ENCODE measurements around the gene RBBP6. TPM values are rescaled to one million over a fixed set of nuclear protein-coding genes. Genes with fewer than 3 reads are reported as not detected.

The RBBP6 gene
- total and polyA plus RNA-seq, 2 donors (not counting 3 experiments of a cell fraction or from before 2014, with no cell fraction given): 16.8 to 52.1 TPM

DNA sequence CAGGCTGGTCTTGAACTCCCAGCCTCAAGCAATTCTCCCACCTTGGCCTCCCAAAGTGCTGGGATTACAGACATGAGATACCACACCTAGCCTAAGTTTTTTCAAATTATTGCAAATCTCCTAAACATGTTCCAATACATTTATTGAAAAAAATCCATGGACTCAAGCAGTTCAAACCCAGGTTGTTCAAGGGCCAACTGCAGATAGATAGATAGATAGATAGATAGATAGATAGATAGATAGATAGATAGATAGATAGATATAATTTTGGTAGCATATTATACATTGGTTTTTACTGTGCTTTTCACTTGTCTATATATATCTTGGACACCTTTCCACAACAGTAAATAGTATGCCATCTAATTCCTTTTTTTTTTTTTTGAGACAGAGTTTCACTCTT, 20.9 kb upstream of the RBBP6 start:
- Histone ChIP-seq H3K9me1 (replicated peaks; ENCODE audit: control insufficient read depth, extremely low read depth, insufficient read depth, low read length) (no peaks in the 10 kb centered on the region), H3K4me1 (ENCODE audit: control insufficient read depth, extremely low read depth, insufficient read depth, low read length) (no peaks in the 10 kb centered on the region), H3K9ac (replicated peaks; ENCODE audit: extremely low read depth, insufficient read depth, low read length) (no peak overlapping the region), H3K4me3 (replicated peaks in 1 of 3; ENCODE audit: insufficient read depth in 1 of 3, low read depth in 1 of 3, low read length in 3 of 3) (no peak overlapping the region), H3K9me3 (replicated peaks; ENCODE audit: control insufficient read depth, insufficient read depth, low read length) (no peaks in the 10 kb centered on the region), H3K79me2 (ENCODE audit: control insufficient read depth, insufficient read depth, low read length) (no peaks in the 10 kb centered on the region), H3K36me3 (ENCODE audit: control insufficient read depth in 2 of 2, extremely low read depth in 1 of 2, insufficient read depth in 2 of 2, low read length in 2 of 2) (no peaks in the 10 kb centered on the region), H3K4me2 (ENCODE audit: insufficient read depth, low read length) (no peak overlapping the region), H3K27me3 (ENCODE audit: control insufficient read depth in 2 of 2, insufficient read depth in 2 of 2, low read length in 2 of 2) (no peaks in the 10 kb centered on the region), H3K27ac (ENCODE audit: insufficient read depth, low read depth, low read length) (no peak overlapping the region), H2AFZ (ENCODE audit: low read depth, low read length) (no peak overlapping the region), H4K20me1 (replicated peaks; ENCODE audit: control insufficient read depth, extremely low read depth, insufficient read depth, low read length) (no peaks in the 10 kb centered on the region)
- intact Hi-C loops (cut with micrococcal nuclease) (loop anchor here (5.0 kb wide), 1 partner anchor 284 kb away; no protein-coding TSS in a partner anchor), dilution Hi-C loops (cut with MboI; ENCODE audit: extremely low pct_ligation_motif_present, low sequenced_read_pairs) (no loop called here)
- TF ChIP-seq MYC (IDR thresholded peaks at IDR 0.05; ENCODE audit: low read depth, low read length): no peak
- no peak for TF ChIP-seq POLR2A (IDR thresholded peaks at IDR 0.05; ENCODE audit: low read depth, low read length)
- no peak for TF ChIP-seq CTCF (IDR thresholded peaks at IDR 0.05; ENCODE audit: extremely low read depth in 1 of 2, insufficient read depth in 1 of 2, low read depth in 1 of 2, low read length in 2 of 2)
- BruUV-seq (replicated peaks): no TSS peak
- FAIRE-seq (no peak), DNase-seq (ENCODE audit: low read depth, low spot score) (no peak)
- ChIA-PET POLR2A (no interaction called here), CTCF (interaction anchor here (0.9 to 5.3 kb wide), 2 partner anchors 12 to 15 kb away, joined by 3 to 70 read pairs; no protein-coding TSS in a partner anchor)

GRCh38 chr16:24520983-24521382, 18.4 kb upstream of the RBBP6 start:
- no peak overlapping the region for H2AFZ ChIP-seq (ENCODE audit: low read depth, low read length)
- H3K9ac ChIP-seq (replicated peaks; ENCODE audit: extremely low read depth, insufficient read depth, low read length): no peak overlapping the region
- no peaks in the 10 kb centered on the region for H3K9me3 ChIP-seq (replicated peaks; ENCODE audit: control insufficient read depth, insufficient read depth, low read length)
- no peak overlapping the region for H3K4me3 ChIP-seq (replicated peaks in 1 of 3; ENCODE audit: insufficient read depth in 1 of 3, low read depth in 1 of 3, low read length in 3 of 3)
- dilution Hi-C loops (cut with MboI; ENCODE audit: extremely low pct_ligation_motif_present, low sequenced_read_pairs) (no loop called here), intact Hi-C loops (cut with micrococcal nuclease) (no loop called here)
- H3K27ac ChIP-seq (ENCODE audit: insufficient read depth, low read depth, low read length): no peak overlapping the region
- no peaks in the 10 kb centered on the region for H3K4me1 ChIP-seq (ENCODE audit: control insufficient read depth, extremely low read depth, insufficient read depth, low read length)
- FAIRE-seq (no peak), DNase-seq (ENCODE audit: low read depth, low spot score) (no peak)
- ChIA-PET POLR2A (no interaction called here), CTCF (no interaction called here)
- BruUV-seq (replicated peaks): no TSS peak
- no peaks in the 10 kb centered on the region for H4K20me1 ChIP-seq (replicated peaks; ENCODE audit: control insufficient read depth, extremely low read depth, insufficient read depth, low read length)
- no peaks in the 10 kb centered on the region for H3K36me3 ChIP-seq (ENCODE audit: control insufficient read depth in 2 of 2, extremely low read depth in 1 of 2, insufficient read depth in 2 of 2, low read length in 2 of 2)
- TF ChIP-seq GATA2 (IDR thresholded peaks at IDR 0.05; ENCODE audit: insufficient read depth, insufficient read length, low read depth, low read length): no peak
- no peak for TF ChIP-seq POLR2AphosphoS5 (IDR thresholded peaks at IDR 0.05; ENCODE audit: insufficient read depth, low read depth, low read length)
- no peak for TF ChIP-seq EZH2 (IDR thresholded peaks at IDR 0.05; ENCODE audit: borderline replicate concordance, low read depth, low read length, severe bottlenecking)
- no peak for TF ChIP-seq JUN (IDR thresholded peaks at IDR 0.05; ENCODE audit: borderline replicate concordance, insufficient read depth, insufficient read length, low read depth)
- TF ChIP-seq, protein P1, sequence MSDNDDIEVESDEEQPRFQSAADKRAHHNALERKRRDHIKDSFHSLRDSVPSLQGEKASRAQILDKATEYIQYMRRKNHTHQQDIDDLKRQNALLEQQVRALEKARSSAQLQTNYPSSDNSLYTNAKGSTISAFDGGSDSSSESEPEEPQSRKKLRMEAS (IDR thresholded peaks at IDR 0.05; ENCODE audit: insufficient read depth, insufficient read length): no peak
- no peak for TF ChIP-seq MYC (IDR thresholded peaks at IDR 0.05; ENCODE audit: low read depth, low read length)
- TF ChIP-seq CTCF (IDR thresholded peaks at IDR 0.05; ENCODE audit: extremely low read depth in 1 of 2, insufficient read depth in 1 of 2, low read depth in 1 of 2, low read length in 2 of 2): no peak
- TF ChIP-seq POLR2A (IDR thresholded peaks at IDR 0.05; ENCODE audit: low read depth, low read length): no peak
- TF ChIP-seq FOS (IDR thresholded peaks at IDR 0.05; ENCODE audit: borderline replicate concordance, insufficient read depth, low read length): no peak
- H3K27me3 ChIP-seq (ENCODE audit: control insufficient read depth in 2 of 2, insufficient read depth in 2 of 2, low read length in 2 of 2): peaks cover 0 to 2% of the 10 kb centered on the region in 2 experiments
- no peak overlapping the region for H3K4me2 ChIP-seq (ENCODE audit: insufficient read depth, low read length)
- H3K79me2 ChIP-seq (ENCODE audit: control insufficient read depth, insufficient read depth, low read length): no peaks in the 10 kb centered on the region
- no peaks in the 10 kb centered on the region for H3K9me1 ChIP-seq (replicated peaks; ENCODE audit: control insufficient read depth, extremely low read depth, insufficient read depth, low read length)

Data from endothelial cell of umbilical vein (primary cell).